Neuronal stem cell (in vitro differentiated cells): ENCODE measurements around the gene SPSB3.
A peak's percentile ranks its signal among the peaks of the same experiment; 100 is the strongest.

Experiments
- DNase-seq: peaks from one replicate; pipeline ENCODE4 v3.0.0-alpha.2; 2013; ENCODE audit warnings: low spot score
- H2AFZ ChIP-seq: one replicate; pipeline ENCODE4 v1.6.1; 2013; ENCODE audit warnings: mild to moderate bottlenecking, low read length, inconsistent platforms
- H2AK5ac ChIP-seq: 2 replicates; pipeline ENCODE4 v1.6.1; 2013; ENCODE audit warnings: low read depth, mild to moderate bottlenecking, inconsistent platforms, low read length, moderate library complexity, mixed read lengths
- H2BK120ac ChIP-seq: 2 replicates; pipeline ENCODE4 v1.6.1; 2013; ENCODE audit warnings: low read depth, mild to moderate bottlenecking, inconsistent platforms, low read length, moderate library complexity, mixed read lengths
- H2BK12ac ChIP-seq: one replicate; pipeline ENCODE4 v1.6.1; 2013; ENCODE audit warnings: low read length, inconsistent platforms
- H2BK15ac ChIP-seq: 2 replicates; pipeline ENCODE4 v1.6.1; 2013; ENCODE audit warnings: mild to moderate bottlenecking, low read length, inconsistent platforms, mixed read lengths
- H2BK5ac ChIP-seq: one replicate; pipeline ENCODE4 v1.6.1; 2013; ENCODE audit warnings: inconsistent platforms, mild to moderate bottlenecking, low read length, moderate library complexity
- H3K14ac ChIP-seq: one replicate; pipeline ENCODE4 v1.6.1; 2013; ENCODE audit warnings: low read length, inconsistent platforms
- H3K18ac ChIP-seq: 2 replicates; pipeline ENCODE4 v1.6.1; 2013; ENCODE audit warnings: low read length, inconsistent platforms
- H3K23ac ChIP-seq: 2 replicates; pipeline ENCODE4 v1.6.1; 2013; ENCODE audit warnings: low read depth, mild to moderate bottlenecking, mixed read lengths, low read length, inconsistent platforms; ENCODE audit not compliant: poor library complexity
- H3K27ac ChIP-seq: replicated peaks from 3 replicates; pipeline ENCODE4 v1.5.1; 2013; ENCODE audit warnings: low read length, inconsistent platforms
- H3K27me3 ChIP-seq, 3 experiments: 2 replicates each; pipeline ENCODE4 v1.6.1; 2013; ENCODE audit warnings: low read length in 3 of 3, mild to moderate bottlenecking in 2 of 3, inconsistent platforms in 1 of 3, low read depth in 1 of 3, mixed read lengths in 1 of 3, moderate library complexity in 1 of 3; ENCODE audit not compliant: control insufficient read depth in 3 of 3, insufficient read depth in 3 of 3
- H3K36me3 ChIP-seq, 2 donors: replicated peaks in 1 of 2; 2 replicates each; pipeline ENCODE4 v1.6.1; 2013; ENCODE audit warnings: low read length in 2 of 2; ENCODE audit not compliant: control insufficient read depth in 2 of 2, insufficient read depth in 2 of 2
- H3K4ac ChIP-seq: 2 replicates; pipeline ENCODE4 v1.6.1; 2013; ENCODE audit warnings: inconsistent platforms, mild to moderate bottlenecking, low read length, moderate library complexity
- H3K4me1 ChIP-seq, 2 donors: 1 replicate in 1 of 2; 2 replicates in 1 of 2; pipeline ENCODE4 v1.6.1; 2013; ENCODE audit warnings: low read length in 2 of 2, low read depth in 1 of 2; ENCODE audit not compliant: control insufficient read depth in 2 of 2, insufficient read depth in 1 of 2
- H3K4me2 ChIP-seq: one replicate; pipeline ENCODE4 v1.6.1; 2013; ENCODE audit warnings: mild to moderate bottlenecking, low read length, inconsistent platforms; ENCODE audit not compliant: insufficient read depth, poor library complexity, severe bottlenecking
- H3K4me3 ChIP-seq, 2 donors: 2 replicates each; pipeline ENCODE4 v1.5.1; 2013; ENCODE audit warnings: low read length in 2 of 2, mild to moderate bottlenecking in 2 of 2, inconsistent platforms in 1 of 2, moderate library complexity in 1 of 2
- H3K79me1 ChIP-seq: one replicate; pipeline ENCODE4 v1.6.1; 2013; ENCODE audit warnings: low read depth, mild to moderate bottlenecking, inconsistent platforms, low read length, moderate library complexity
- H3K9ac ChIP-seq: one replicate; pipeline ENCODE4 v1.6.1; 2013; ENCODE audit warnings: mild to moderate bottlenecking, low read depth, low read length, inconsistent platforms; ENCODE audit not compliant: poor library complexity
- H3K9me3 ChIP-seq, 2 donors: replicated peaks in 1 of 2; 2 replicates each; pipeline versions ENCODE3 to v1.6.1; 2013; ENCODE audit warnings: low read length in 2 of 2, mild to moderate bottlenecking in 2 of 2, inconsistent platforms in 1 of 2, low read depth in 1 of 2, mixed read lengths in 1 of 2, moderate library complexity in 1 of 2; ENCODE audit not compliant: control insufficient read depth in 2 of 2, insufficient read depth in 1 of 2
- H4K8ac ChIP-seq: one replicate; pipeline ENCODE4 v1.6.1; 2013; ENCODE audit warnings: low read depth, mild to moderate bottlenecking, inconsistent platforms, low read length, moderate library complexity
- H4K91ac ChIP-seq: one replicate; pipeline ENCODE4 v1.6.1; 2013; ENCODE audit warnings: low read length, low read depth, mild to moderate bottlenecking, inconsistent platforms; ENCODE audit not compliant: poor library complexity
- WGBS, 2 donors: extraction: QIAGEN DNeasy Blood & Tissue Kit; methylation state at CpG; one replicate each; pipeline ENCODE4 v1.1.7; 2013; ENCODE audit warnings: missing lambda C conversion rate in 2 of 2, mixed read lengths in 1 of 2; ENCODE audit not compliant: insufficient read length in 2 of 2, insufficient replicate concordance in 1 of 2; ENCODE audit errors: extremely low coverage in 2 of 2; 5-methylcytosine and 5-hydroxymethylcytosine counted together

The SPSB3 gene

DNA sequence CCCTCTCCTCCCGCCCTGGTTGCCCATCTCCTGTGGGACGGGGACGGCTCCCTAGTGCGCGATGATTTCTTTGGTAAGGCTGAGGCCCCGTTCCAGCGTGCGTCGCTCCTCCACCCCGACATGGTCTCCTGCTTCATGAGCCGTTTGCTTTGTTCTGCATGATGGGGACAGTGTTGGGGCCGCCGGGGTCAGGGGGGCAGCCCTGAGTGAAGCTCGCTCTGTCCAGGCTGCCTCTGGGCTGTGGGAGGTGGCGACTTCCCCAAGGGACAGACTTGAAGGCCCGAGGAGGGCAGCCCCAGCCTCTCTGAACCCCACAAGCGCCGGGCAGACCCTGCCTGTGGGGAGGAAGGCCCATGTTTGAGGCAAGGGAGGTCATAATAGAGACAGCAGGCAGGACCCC is 23.4 kb downstream of the SPSB3 start:
- no peak overlapping the region for H2AK5ac ChIP-seq
- peaks cover 19 to 66% of the 10 kb centered on the region in 2 donors for H3K36me3 ChIP-seq
- H3K27ac ChIP-seq: no peak overlapping the region
- no peak overlapping the region for H4K91ac ChIP-seq
- no peak overlapping the region for H2AFZ ChIP-seq
- H3K9ac ChIP-seq: peak overlapping the region; percentile 44
- H3K4ac ChIP-seq: no peak overlapping the region
- no peak overlapping the region for H3K18ac ChIP-seq
- no peak overlapping the region for H4K8ac ChIP-seq
- no peak overlapping the region for H2BK15ac ChIP-seq
- no peaks in the 10 kb centered on the region for H3K27me3 ChIP-seq
- WGBS, 2 donors: no CpG with 5 or more reads among the region's 18 CpGs
- no peak overlapping the region for H3K4me3 ChIP-seq
- H2BK5ac ChIP-seq: no peak overlapping the region
- H3K14ac ChIP-seq: no peak overlapping the region
- no peaks in the 10 kb centered on the region for H3K9me3 ChIP-seq
- H2BK120ac ChIP-seq: no peak overlapping the region
- no peak overlapping the region for H3K23ac ChIP-seq
- no peaks in the 10 kb centered on the region for H3K79me1 ChIP-seq
- H2BK12ac ChIP-seq: peak overlapping the region; percentile 22
- no peak for DNase-seq
- peaks cover 0 to 8% of the 10 kb centered on the region in 2 donors for H3K4me1 ChIP-seq
- no peak overlapping the region for H3K4me2 ChIP-seq

- WGBS, 2 donors: no CpG with 5 or more reads among the region's 37 CpGs
- H3K9ac ChIP-seq: no peak overlapping the region
- H4K8ac ChIP-seq: no peak overlapping the region
- no peaks in the 10 kb centered on the region for H3K9me3 ChIP-seq
- no peak overlapping the region for H2BK120ac ChIP-seq
- H3K79me1 ChIP-seq: no peaks in the 10 kb centered on the region
- peak overlapping the region; percentile 65 for H3K23ac ChIP-seq
- H4K91ac ChIP-seq: no peak overlapping the region
- no peaks in the 10 kb centered on the region for H3K27me3 ChIP-seq
- peak overlapping the region; percentile 22 for H2BK12ac ChIP-seq
- no peak overlapping the region for H3K18ac ChIP-seq
- no peak overlapping the region for H3K4ac ChIP-seq
- H3K4me1 ChIP-seq: peaks cover 0 to under 1% of the 10 kb centered on the region in 2 donors
- H3K27ac ChIP-seq: no peak overlapping the region
- DNase-seq: no peak
- H2AK5ac ChIP-seq: no peak overlapping the region
- H2BK5ac ChIP-seq: peak overlapping the region; percentile 66
- H3K4me3 ChIP-seq: peak overlapping the region in 1 of 2 donors; percentile 41
- H2BK15ac ChIP-seq: no peak overlapping the region
- H3K36me3 ChIP-seq: peaks cover 18 to 62% of the 10 kb centered on the region in 2 donors
- peak overlapping the region; percentile 11 for H3K4me2 ChIP-seq
- H3K14ac ChIP-seq: peak overlapping the region; percentile 21
- H2AFZ ChIP-seq: no peak overlapping the region
Measured at GRCh38 chr16:1757714-1758461, 24.5 kb downstream of the SPSB3 start.

DNA sequence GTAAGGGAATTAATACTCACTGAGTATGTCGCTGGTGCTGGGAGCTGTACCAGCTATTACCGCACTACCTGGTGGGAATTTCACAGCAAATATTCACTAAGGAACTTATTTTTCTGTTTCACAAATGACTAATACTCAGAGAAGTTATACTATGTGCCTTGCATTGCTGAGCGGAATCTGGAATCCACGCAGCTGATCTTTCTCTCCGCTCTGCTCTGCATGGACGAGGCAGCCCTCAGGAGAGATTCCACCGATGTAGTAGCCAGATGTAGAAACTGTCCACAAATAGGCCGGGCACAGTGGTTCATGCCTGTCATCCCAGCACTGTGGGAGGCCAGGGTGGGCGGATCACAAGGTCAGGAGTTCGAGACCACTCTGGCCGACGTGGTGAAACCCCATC is 28.2 kb downstream of the SPSB3 start:
- no peak for DNase-seq
- no peak overlapping the region for H2BK5ac ChIP-seq
- no peak overlapping the region for H3K4ac ChIP-seq
- no peak overlapping the region for H3K27ac ChIP-seq
- no peak overlapping the region for H4K91ac ChIP-seq
- peaks cover 22 to 63% of the 10 kb centered on the region in 2 donors for H3K36me3 ChIP-seq
- H3K4me2 ChIP-seq: no peak overlapping the region
- no peak overlapping the region for H2BK15ac ChIP-seq
- H2AFZ ChIP-seq: no peak overlapping the region
- H3K4me1 ChIP-seq: no peaks in the 10 kb centered on the region
- no peak overlapping the region for H3K9ac ChIP-seq
- no peak overlapping the region for H2BK120ac ChIP-seq
- no CpG with 5 or more reads among the region's 12 CpGs for WGBS, 2 donors
- no peaks in the 10 kb centered on the region for H3K79me1 ChIP-seq
- no peaks in the 10 kb centered on the region for H3K9me3 ChIP-seq
- no peak overlapping the region for H3K14ac ChIP-seq
- H2BK12ac ChIP-seq: no peak overlapping the region
- H3K18ac ChIP-seq: no peak overlapping the region
- H3K23ac ChIP-seq: no peak overlapping the region
- H4K8ac ChIP-seq: no peak overlapping the region
- H2AK5ac ChIP-seq: no peak overlapping the region
- no peaks in the 10 kb centered on the region for H3K27me3 ChIP-seq
- H3K4me3 ChIP-seq: no peak overlapping the region

- no peaks in the 10 kb centered on the region for H3K4me1 ChIP-seq
- no peaks in the 10 kb centered on the region for H3K27me3 ChIP-seq
- no peak for DNase-seq
- no peak overlapping the region for H3K27ac ChIP-seq
- WGBS, 2 donors: no CpG with 5 or more reads among the region's 14 CpGs
- H3K14ac ChIP-seq: no peak overlapping the region
- H3K4me3 ChIP-seq: peak overlapping the region in 1 of 2 donors; percentile 14
- H3K9me3 ChIP-seq: no peaks in the 10 kb centered on the region
- H2BK15ac ChIP-seq: no peak overlapping the region
- H3K79me1 ChIP-seq: no peaks in the 10 kb centered on the region
- H2BK5ac ChIP-seq: no peak overlapping the region
- no peak overlapping the region for H2BK120ac ChIP-seq
- H2AFZ ChIP-seq: no peak overlapping the region
- no peak overlapping the region for H2BK12ac ChIP-seq
- peak overlapping the region; percentile 21 for H3K9ac ChIP-seq
- no peak overlapping the region for H4K8ac ChIP-seq
- H3K36me3 ChIP-seq: peaks cover 31 to 74% of the 10 kb centered on the region in 2 donors
- no peak overlapping the region for H3K4me2 ChIP-seq
- no peak overlapping the region for H2AK5ac ChIP-seq
- no peak overlapping the region for H4K91ac ChIP-seq
- no peak overlapping the region for H3K23ac ChIP-seq
- H3K18ac ChIP-seq: no peak overlapping the region
- H3K4ac ChIP-seq: no peak overlapping the region
Measured at GRCh38 chr16:1752853-1753252, 29.5 kb downstream of the SPSB3 start.
